Putamen (tissue), 1 donor: ENCODE data around the gene CDSN.
"Not testable (repeated sequence)": the region's sequence is repeated elsewhere in the genome, so short reads cannot be mapped to it uniquely, and the experiment has no call there.

Source experiments
- DNase-seq: peaks from one replicate; pipeline ENCODE4 v3.0.0-alpha.2; 2016; ENCODE audit warnings: low spot score

Gene CDSN

DNA sequence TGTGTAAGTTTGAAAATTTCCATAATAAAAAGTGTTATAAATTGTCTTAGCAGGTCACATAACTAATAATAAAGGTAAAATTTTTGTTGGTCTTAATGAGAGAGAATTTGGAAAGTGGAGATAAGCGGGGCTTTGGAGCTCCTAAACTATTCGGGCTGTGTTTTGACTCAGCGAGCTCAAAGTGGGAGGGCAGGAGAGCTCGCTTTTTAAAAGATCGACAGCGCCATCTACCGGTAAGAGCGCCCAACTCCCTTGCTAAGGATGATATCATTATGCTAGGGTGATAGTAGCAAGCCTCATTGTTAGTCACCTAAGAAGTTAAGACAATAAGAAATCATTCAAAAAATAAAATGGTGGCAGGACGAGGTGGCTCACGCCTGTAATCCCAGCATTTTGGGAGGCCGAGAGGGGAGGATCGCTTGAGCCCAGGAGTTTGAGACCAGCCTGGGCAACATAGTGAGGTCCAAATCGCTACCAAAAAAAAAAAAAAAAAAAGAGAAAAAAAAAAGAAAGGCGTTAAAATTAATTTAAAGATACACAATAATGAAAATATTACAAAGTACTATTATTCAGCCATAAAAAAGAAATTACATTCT is 32.7 kb downstream of the CDSN start:
- DNase-seq: peak; percentile 87

DNA sequence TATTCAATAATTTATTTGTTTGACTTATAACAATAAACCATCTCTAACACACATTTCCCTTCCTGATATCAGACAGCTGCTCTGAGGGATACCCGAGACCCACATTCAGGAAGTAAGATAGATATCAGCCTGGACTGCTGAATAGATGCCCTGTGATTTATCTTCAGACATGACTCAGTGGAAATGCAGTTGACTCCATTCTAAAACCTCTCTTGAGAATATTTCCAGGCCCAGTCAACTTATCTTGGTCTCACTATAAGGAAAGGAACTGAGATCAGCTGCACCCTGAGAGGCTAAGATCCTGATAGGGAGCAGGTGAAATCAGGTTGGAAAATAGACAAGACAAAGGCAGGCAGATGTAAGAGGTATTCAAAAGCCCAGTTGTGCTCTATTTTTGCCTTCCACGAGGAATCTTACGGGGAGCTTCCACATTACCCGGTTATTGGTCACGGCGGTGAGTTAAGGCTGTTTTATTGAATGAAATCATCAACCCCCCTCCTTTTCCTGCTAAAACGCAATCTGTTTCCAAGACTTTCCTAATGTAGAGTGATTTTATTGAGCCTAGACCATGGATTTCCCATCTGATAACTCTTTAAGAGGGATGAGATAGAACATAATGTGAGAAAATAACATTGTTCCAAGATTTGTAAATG is 33.3 kb downstream of the CDSN start:
- DNase-seq: no peak

GRCh38 chr6:31083742-31084354 is 36.4 kb downstream of the CDSN start:
- DNase-seq: no peak

DNA sequence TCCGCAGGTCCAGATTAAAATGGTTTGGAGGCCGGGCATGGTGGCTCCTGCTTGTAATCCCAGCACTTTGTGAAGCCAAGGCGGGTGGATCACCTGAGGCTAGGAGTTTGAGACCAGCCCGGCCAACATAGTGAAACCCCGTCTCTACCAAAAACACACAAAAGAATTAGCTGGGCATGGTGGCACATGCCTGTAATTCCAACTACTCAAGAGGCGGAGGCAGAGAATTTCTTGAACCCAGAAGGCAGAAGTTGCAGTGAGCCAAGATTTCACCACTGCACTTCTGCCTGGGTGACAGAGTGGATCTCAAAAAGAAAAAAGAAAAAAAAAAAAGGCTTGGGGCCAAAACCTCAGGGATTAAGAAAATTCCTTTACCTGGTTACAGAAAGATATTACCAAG is 38.4 kb downstream of the CDSN start:
- no peak for DNase-seq

GRCh38 chr6:31079656-31080261 is 40.5 kb downstream of the CDSN start:
- DNase-seq: peak; percentile 77

DNA sequence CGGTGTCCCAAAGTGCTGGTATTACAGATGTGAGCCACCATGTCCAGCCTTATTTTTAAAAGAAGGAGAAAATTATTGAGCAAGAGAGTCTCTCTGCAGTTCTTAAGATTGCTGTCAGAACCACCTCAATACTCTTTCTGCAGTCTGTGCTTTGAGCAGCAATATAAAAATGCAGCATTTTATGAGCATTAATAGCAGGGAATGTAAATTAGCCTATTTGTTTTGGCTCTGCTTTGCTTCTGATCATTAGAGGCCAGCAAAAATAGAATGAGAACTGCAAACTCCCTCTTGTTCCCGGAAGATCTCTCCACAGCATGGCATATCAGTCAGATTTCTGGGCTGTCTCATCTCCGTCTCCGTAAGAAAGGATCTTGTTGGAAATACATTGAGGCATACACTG is 43.6 kb downstream of the CDSN start:
- DNase-seq: no peak

- DNase-seq: no peak
Observed at GRCh38 chr6:31075528-31075927, 44.7 kb downstream of the CDSN start.

DNA sequence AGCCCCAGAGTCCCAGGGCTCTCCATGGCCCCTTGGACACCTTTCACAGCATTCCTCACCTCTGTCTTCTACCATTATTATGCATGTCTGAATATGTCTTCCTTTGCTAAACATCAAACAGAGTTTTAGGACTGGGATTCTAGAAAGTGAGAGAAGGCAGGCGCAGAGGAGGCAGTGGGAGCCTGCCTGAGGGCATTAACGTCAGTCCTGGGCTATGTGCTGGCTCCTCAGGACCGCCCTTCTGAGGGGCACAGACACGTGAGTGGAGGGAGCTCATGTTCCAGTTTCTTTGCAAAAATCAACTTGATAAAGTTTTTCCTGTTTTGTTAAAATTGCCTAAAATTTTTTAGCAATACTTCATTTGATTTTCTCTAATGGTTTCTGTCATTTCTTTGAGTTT is 45.8 kb downstream of the CDSN start:
- DNase-seq: no peak

DNA sequence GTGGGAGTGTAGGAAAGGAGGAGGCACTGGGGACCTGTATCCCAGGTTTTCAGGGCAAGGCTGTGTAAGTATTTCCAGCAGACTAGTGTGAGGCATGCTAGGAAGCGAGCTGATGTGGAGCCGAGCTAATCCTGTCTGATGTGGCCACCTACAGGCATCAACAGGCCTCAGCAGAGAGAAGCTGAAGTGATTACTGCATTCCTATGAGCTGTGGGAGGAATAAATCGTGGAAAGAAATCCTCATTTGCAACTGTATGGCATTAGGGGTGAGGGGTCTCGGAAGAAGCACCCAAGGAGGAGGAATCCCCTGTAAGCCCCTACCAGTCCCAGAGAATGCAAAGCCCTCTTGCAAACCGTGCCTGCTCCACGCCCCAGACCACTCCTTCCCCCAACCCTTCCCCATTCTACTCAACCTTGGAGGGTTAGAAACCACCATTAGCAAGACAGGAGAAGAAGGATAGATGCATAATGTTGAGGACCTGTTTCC is 49.5 kb downstream of the CDSN start:
- peak; percentile 85 for DNase-seq

GRCh38 chr6:31068669-31069340 is 51.4 kb downstream of the CDSN start:
- DNase-seq: peak; percentile 91

GRCh38 chr6:31067891-31068668 is 52.2 kb downstream of the CDSN start:
- not testable (repeated sequence) for DNase-seq

DNA sequence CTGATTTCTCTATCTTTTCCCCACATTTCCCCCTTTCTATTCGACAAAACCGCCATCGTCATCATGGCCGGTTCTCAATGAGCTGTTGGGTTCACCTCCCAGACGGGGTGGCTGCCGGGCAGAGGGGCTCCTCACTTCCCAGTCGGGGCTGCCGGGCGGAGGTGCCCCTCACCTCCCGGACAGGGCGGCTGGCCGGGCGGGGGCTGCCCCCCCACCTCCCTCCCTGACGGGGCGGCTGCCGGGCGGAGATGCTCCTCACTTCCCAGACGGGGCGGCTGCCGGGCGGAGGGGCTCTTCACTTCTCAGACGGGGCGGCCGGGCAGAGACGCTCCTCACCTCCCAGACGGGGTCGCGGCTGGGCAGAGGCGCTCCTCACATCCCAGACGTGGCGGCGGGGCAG is 53.2 kb downstream of the CDSN start:
- not testable (repeated sequence) for DNase-seq

- no peak for DNase-seq
Observed at GRCh38 chr6:31065556-31065955, 54.7 kb downstream of the CDSN start.
